Mammary epithelial cell (primary cell): Measurements from ENCODE around the gene NEGR1.

Experiments
- EZH2 ChIP-seq: IDR thresholded peaks from 2 replicates; pipeline ENCODE4 v1.6.1; 2012; ENCODE audit warnings: low read length, inconsistent platforms, borderline replicate concordance
- TF ChIP-seq, protein P1 (sequence below), 2 donors: IDR thresholded peaks in 1 of 2; conservative IDR thresholded peaks in 1 of 2; 2 replicates each; pipeline ENCODE4 v1.5.1; 2011 to 2012; ENCODE audit warnings: inconsistent platforms in 2 of 2, low read length in 2 of 2, mild to moderate bottlenecking in 2 of 2, control low read depth in 1 of 2, low read depth in 1 of 2; ENCODE audit not compliant: insufficient read depth in 1 of 2; ENCODE audit errors: extremely low read depth in 1 of 2

DNA sequence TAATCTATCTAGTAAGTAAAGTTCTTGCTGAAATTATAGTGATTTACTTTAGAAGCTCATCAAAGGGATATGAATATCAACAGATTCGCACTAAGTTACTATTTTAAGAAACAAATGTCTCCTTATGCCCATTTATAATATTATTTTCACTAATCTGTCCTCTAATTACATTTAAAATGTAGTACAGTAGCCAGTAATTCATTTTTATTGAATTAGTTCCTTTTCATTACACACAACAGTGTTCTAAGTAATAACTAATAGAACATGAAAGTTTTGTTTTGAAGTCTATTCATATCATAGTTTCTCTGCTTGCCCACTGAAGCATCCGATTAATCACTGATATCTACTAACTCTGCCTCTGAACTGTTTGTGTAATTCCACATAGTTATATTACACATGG lies 225.8 kb downstream of the NEGR1 start:
- TF ChIP-seq, protein P1, sequence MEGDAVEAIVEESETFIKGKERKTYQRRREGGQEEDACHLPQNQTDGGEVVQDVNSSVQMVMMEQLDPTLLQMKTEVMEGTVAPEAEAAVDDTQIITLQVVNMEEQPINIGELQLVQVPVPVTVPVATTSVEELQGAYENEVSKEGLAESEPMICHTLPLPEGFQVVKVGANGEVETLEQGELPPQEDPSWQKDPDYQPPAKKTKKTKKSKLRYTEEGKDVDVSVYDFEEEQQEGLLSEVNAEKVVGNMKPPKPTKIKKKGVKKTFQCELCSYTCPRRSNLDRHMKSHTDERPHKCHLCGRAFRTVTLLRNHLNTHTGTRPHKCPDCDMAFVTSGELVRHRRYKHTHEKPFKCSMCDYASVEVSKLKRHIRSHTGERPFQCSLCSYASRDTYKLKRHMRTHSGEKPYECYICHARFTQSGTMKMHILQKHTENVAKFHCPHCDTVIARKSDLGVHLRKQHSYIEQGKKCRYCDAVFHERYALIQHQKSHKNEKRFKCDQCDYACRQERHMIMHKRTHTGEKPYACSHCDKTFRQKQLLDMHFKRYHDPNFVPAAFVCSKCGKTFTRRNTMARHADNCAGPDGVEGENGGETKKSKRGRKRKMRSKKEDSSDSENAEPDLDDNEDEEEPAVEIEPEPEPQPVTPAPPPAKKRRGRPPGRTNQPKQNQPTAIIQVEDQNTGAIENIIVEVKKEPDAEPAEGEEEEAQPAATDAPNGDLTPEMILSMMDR (conservative IDR thresholded peaks at IDR 0.05 in 1 of 2, IDR thresholded peaks at IDR 0.05 in 1 of 2; ENCODE audit: extremely low read depth in 1 of 2, insufficient read depth in 1 of 2, low read depth in 1 of 2, low read length in 2 of 2) = no peak
- TF ChIP-seq EZH2 = no peak
